Esophagus muscularis mucosa (tissue), 4 donors: Measurements from ENCODE around the gene COQ9. TPM values are rescaled to one million over a fixed set of nuclear protein-coding genes. Genes with fewer than 3 reads are reported as not detected.

Source experiments
- DNase-seq: peaks from one replicate; pipeline ENCODE4 v3.0.0-alpha.2; 2017; ENCODE audit errors: extremely low spot score
- H3K27ac ChIP-seq, 4 donors: fragments of 200-600 bp; sonication (generic); replicated peaks in 1 of 4; 1 replicate in 3 of 4; 2 replicates in 1 of 4; pipeline ENCODE4 v1.5.1; 2016 to 2019; ENCODE audit warnings: mild to moderate bottlenecking in 1 of 4
- H3K27me3 ChIP-seq, 4 donors: fragments of 200-600 bp; sonication (generic); one replicate each; pipeline versions ENCODE4 v1.5.1 to v1.6.0; 2016 to 2019
- H3K36me3 ChIP-seq, 4 donors: fragments of 200-600 bp; sonication (generic); one replicate each; pipeline ENCODE4 v1.5.1; 2016 to 2019
- H3K4me1 ChIP-seq, 4 donors: fragments of 200-600 bp; sonication (generic); one replicate each; pipeline ENCODE4 v1.5.1; 2016 to 2019
- H3K4me3 ChIP-seq, 4 donors: fragments of 200-600 bp; sonication (generic); 1 replicate in 2 of 4; 2 replicates in 2 of 4; pipeline ENCODE4 v1.5.1; 2016 to 2019; ENCODE audit warnings: mild to moderate bottlenecking in 4 of 4, moderate library complexity in 1 of 4
- H3K9me3 ChIP-seq, 4 donors: fragments of 200-600 bp; sonication (generic); 1 replicate in 3 of 4; 2 replicates in 1 of 4; pipeline ENCODE4 v1.5.1; 2016 to 2019
- EP300 ChIP-seq: sonication (generic); formaldehyde crosslinking; IDR thresholded peaks from one replicate; pipeline ENCODE4 v1.6.1; 2017; ENCODE audit warnings: antibody characterized with exemption
- POLR2A ChIP-seq: fragments of 450-650 bp; IDR thresholded peaks from one replicate; pipeline ENCODE4 v1.6.1; 2017; ENCODE audit warnings: antibody characterized with exemption, moderate library complexity, mild to moderate bottlenecking, low read depth
- POLR2AphosphoS5 ChIP-seq, 2 donors: sonication (generic); formaldehyde crosslinking; IDR thresholded peaks; one replicate each; pipeline ENCODE4 v1.6.1; 2017; ENCODE audit warnings: antibody characterized with exemption in 2 of 2
- WGBS: methylation state at CpG from one replicate; pipeline ENCODE4 v1.1.5; 2018; 5-methylcytosine and 5-hydroxymethylcytosine counted together
- intact Hi-C: fragments of 100-400 bp; cut with DNase I; formaldehyde crosslinking; loops from one replicate; pipeline ENCODE4 v1.15.1; 2023
- total RNA-seq, 4 donors: library from RNA; depleted of rRNA; stranded (reverse); fragments of >200 nt; gene quantifications; one replicate each; pipeline versions ENCODE4 v1.1.0 to v1.2.1, GENCODE V29; 2016
- TF ChIP-seq, protein P1 (sequence below), 3 experiments: fragments of 200-600 bp in 2 of 3; fragments of 450-650 bp in 1 of 3; sonication (generic) in 2 of 3; IDR thresholded peaks; one replicate each; pipeline ENCODE4 v1.5.1; 2017 to 2019; ENCODE audit warnings: antibody characterized with exemption in 3 of 3, mild to moderate bottlenecking in 2 of 3, moderate library complexity in 1 of 3

COQ9 gene
- total RNA-seq, 4 donors from 2014 or later: 77.2 to 115 (median 93.3) TPM

DNA sequence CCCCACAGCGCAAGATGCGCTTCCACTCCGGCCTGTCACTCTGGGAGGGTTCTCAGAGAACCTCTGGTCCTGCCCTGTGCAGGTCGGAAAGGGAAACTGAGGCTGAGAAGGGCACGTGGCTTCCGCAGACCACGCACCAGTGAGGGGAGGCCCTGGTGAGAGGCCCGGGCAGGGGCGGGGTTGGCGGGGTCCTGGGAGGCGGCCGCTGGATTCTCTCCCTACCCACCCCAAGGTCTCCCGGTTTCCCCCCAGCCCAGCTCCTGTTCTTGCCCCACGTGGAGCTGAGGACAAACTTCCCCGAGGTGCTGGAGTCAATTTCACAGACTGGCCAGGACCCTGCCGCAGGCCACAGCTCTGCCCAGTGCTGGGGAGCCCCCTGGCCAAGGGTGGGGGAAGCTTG, 31.2 kb upstream of the COQ9 start:
- TF ChIP-seq, protein P1, sequence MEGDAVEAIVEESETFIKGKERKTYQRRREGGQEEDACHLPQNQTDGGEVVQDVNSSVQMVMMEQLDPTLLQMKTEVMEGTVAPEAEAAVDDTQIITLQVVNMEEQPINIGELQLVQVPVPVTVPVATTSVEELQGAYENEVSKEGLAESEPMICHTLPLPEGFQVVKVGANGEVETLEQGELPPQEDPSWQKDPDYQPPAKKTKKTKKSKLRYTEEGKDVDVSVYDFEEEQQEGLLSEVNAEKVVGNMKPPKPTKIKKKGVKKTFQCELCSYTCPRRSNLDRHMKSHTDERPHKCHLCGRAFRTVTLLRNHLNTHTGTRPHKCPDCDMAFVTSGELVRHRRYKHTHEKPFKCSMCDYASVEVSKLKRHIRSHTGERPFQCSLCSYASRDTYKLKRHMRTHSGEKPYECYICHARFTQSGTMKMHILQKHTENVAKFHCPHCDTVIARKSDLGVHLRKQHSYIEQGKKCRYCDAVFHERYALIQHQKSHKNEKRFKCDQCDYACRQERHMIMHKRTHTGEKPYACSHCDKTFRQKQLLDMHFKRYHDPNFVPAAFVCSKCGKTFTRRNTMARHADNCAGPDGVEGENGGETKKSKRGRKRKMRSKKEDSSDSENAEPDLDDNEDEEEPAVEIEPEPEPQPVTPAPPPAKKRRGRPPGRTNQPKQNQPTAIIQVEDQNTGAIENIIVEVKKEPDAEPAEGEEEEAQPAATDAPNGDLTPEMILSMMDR (IDR thresholded peaks at IDR 0.05): no peak
- no peak for TF ChIP-seq POLR2AphosphoS5 (IDR thresholded peaks at IDR 0.05)
- TF ChIP-seq POLR2A: no peak
- TF ChIP-seq EP300: no peak
- Histone ChIP-seq H3K36me3 (no peaks in the 10 kb centered on the region), H3K4me3 (peak overlapping the region in 1 of 4 donors; percentile 42), H3K9me3 (no peaks in the 10 kb centered on the region), H3K4me1 (peaks cover 26 to 36% (median 33%) of the 10 kb centered on the region in 4 donors), H3K27ac (peak overlapping the region in 1 of 4 donors; percentile 71), H3K27me3 (no peaks in the 10 kb centered on the region)
- DNase-seq: no peak
- intact Hi-C loops: loop anchor here (5.0 kb wide), 2 partner anchors 44 to 101 kb away; partner anchors contain the start of gene CX3CL1
- WGBS: 84% methylated on average over 16 of the region's 16 CpGs

DNA sequence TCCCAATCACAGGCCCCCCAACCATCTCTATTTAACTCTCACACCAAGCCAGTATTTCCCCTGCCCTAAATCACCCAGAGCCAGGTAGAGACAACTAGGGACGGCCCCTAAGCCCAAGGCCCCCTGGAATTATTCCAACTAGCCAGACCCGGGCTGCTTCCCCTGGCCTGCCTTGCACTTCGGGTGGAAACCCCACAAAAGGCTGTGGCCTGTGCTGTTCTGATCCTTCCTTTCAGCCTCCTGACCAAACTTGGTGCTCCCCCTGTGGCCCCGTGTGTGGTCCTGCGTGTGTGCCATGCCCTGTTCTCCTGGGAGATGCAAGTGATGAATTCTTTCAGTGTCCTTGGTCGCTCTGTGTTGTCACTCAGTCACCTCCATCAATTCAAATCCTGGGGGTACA, 27.8 kb upstream of the COQ9 start:
- Histone ChIP-seq H3K4me1 (peaks cover 38 to 54% (median 47%) of the 10 kb centered on the region in 4 donors), H3K27ac (peak overlapping the region in 3 of 4 donors; percentile 16 to 60 (median 46))

GRCh38 chr16:57422026-57422944, 25.0 kb upstream of the COQ9 start:
- 28% methylated on average over 9 of the region's 10 CpGs for WGBS
- H3K4me1 ChIP-seq: peaks cover 36 to 46% (median 42%) of the 10 kb centered on the region in 4 donors
- TF ChIP-seq, protein P1 (IDR thresholded peaks at IDR 0.05): peak; percentile 72 to 78 (median 76)
- TF ChIP-seq POLR2A: no peak
- TF ChIP-seq POLR2AphosphoS5 (IDR thresholded peaks at IDR 0.05): peak; percentile 16 to 40
- no peak for TF ChIP-seq EP300
- no peak overlapping the region for H3K4me3 ChIP-seq
- peaks cover 0 to 9% (median 5%) of the 10 kb centered on the region in 4 donors for H3K36me3 ChIP-seq
- peak overlapping the region; percentile 9 to 57 (median 40) for H3K27ac ChIP-seq
- no peaks in the 10 kb centered on the region for H3K9me3 ChIP-seq
- no peaks in the 10 kb centered on the region for H3K27me3 ChIP-seq
- intact Hi-C loops: loop anchor here (5.0 kb wide), 1 partner anchor 330 kb away; the partner anchor contains the start of gene CPNE2
- no peak for DNase-seq

More for the DNA sequence above, 27.8 kb upstream of the COQ9 start:
- DNase-seq: no peak
- Histone ChIP-seq H3K9me3 (no peaks in the 10 kb centered on the region), H3K4me3 (no peak overlapping the region), H3K36me3 (no peaks in the 10 kb centered on the region), H3K27me3 (no peaks in the 10 kb centered on the region)
- TF ChIP-seq EP300: no peak
- TF ChIP-seq, protein P1 (IDR thresholded peaks at IDR 0.05): no peak
- no peak for TF ChIP-seq POLR2AphosphoS5 (IDR thresholded peaks at IDR 0.05)
- no peak for TF ChIP-seq POLR2A
- 69% methylated on average over 6 of the region's 6 CpGs for WGBS
- intact Hi-C loops: loop anchor here (5.0 kb wide), 2 partner anchors 47 to 98 kb away; partner anchors contain the start of gene CX3CL1

DNA sequence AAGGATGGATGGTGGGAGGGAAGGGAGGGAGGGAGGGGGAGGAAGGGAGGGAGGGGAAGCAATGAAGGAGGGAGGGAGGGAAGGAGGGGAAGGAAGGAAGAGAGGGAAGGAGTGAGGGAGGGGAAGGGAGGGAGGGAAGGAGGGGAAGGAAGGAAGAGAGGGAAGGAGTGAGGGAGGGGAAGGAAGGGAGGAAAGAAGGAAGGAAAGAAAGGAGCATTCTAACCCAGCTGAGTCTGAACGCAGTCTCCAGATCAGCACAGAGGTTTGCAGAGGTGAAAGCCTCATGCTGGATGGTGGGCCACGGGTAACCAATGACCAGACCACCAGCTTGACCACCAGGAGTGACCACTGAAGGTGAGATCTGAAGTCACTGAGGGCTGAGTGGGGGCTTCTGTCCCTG, 24.1 kb upstream of the COQ9 start:
- no peak overlapping the region for H3K4me3 ChIP-seq
- DNase-seq: no peak
- no peaks in the 10 kb centered on the region for H3K9me3 ChIP-seq
- H3K36me3 ChIP-seq: peaks cover 2 to 18% (median 12%) of the 10 kb centered on the region in 4 donors
- H3K4me1 ChIP-seq: peaks cover 27 to 37% (median 34%) of the 10 kb centered on the region in 4 donors
- WGBS: 92% methylated on average over 2 of the region's 2 CpGs
- H3K27me3 ChIP-seq: no peaks in the 10 kb centered on the region
- peak overlapping the region in 1 of 4 donors; percentile 18 for H3K27ac ChIP-seq
- TF ChIP-seq, protein P1 (IDR thresholded peaks at IDR 0.05): no peak
- TF ChIP-seq EP300: no peak
- no peak for TF ChIP-seq POLR2A
- no peak for TF ChIP-seq POLR2AphosphoS5 (IDR thresholded peaks at IDR 0.05)
- intact Hi-C loops: loop anchor here (5.0 kb wide), 1 partner anchor 331 kb away; the partner anchor contains the start of gene CPNE2
